ENCODE results near the gene IKZF2. TPM values are rescaled to one million over a fixed set of nuclear protein-coding genes. Genes with fewer than 3 reads are reported as not detected.

Gene IKZF2
- total RNA-seq, 1 experiment from 2014 or later, result 5.2 TPM

DNA sequence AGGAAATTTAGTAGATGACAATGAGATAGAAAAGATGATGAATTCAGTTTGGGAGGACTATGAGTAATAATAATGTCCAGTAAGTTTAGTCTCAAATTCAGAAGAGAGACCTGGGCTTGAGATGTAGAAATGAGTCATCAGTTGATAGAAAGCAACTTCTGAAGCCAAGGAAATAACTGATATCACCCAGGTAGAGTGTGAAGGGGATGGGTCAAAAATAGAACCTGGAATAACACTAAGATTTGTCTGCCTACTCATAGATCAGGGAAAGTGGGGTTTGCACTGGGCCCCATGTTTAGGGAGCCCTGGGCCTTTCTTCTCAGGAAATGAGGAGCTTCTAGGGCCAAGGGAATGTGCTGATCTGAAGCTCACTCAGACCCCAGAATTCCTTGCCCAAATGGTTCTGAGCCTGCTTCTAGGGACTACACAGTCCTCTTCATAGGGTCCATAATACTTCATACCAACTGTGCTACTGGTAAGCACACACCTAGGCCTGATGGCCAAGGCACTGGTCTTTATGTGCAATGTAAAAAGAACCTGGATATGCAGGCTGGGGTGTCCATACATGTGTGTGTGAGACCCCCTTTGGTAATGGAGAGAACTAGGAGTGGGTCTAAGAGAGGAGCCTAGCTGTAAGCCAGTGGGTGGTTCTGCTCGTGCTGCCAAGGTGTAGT is 141.2 kb downstream of the IKZF2 start:
- Histone ChIP-seq H3K9me3 (ENCODE audit: low read length) (no peaks in the 10 kb centered on the region), H3F3A (ENCODE audit: low read length, unreplicated experiment) (no peaks in the 10 kb centered on the region), H3K27ac (ENCODE audit: low read length) (no peak overlapping the region), H3K4me1 (ENCODE audit: insufficient read depth, low read length) (no peaks in the 10 kb centered on the region), H4K20me1 (ENCODE audit: low read length) (no peaks in the 10 kb centered on the region), H3K79me2 (ENCODE audit: low read length) (no peaks in the 10 kb centered on the region), H2AFZ (ENCODE audit: low read length) (no peak overlapping the region), H3K9ac (ENCODE audit: low read length) (no peak overlapping the region), H3K4me3 (ENCODE audit: low read length) (no peak overlapping the region), H3K4me2 (ENCODE audit: low read length) (no peak overlapping the region), H3K9me2 (replicated peaks; ENCODE audit: low read length) (no peaks in the 10 kb centered on the region), H3K27me3 (ENCODE audit: low read length) (no peaks in the 10 kb centered on the region), H3K36me3 (ENCODE audit: low read depth, low read length) (no peaks in the 10 kb centered on the region)
- ChIA-PET POLR2A (ENCODE audit: unreplicated experiment) (no interaction called here), CTCF (no interaction called here)
- BruUV-seq (replicated peaks), result no TSS peak
- intact Hi-C loops (cut with micrococcal nuclease), result no loop called here
- ATAC-seq (no peak), DNase-seq (no peak)
- no peak for TF ChIP-seq EZH2 (IDR thresholded peaks at IDR 0.05; ENCODE audit: low read length, unreplicated experiment)
- TF ChIP-seq, protein P1, sequence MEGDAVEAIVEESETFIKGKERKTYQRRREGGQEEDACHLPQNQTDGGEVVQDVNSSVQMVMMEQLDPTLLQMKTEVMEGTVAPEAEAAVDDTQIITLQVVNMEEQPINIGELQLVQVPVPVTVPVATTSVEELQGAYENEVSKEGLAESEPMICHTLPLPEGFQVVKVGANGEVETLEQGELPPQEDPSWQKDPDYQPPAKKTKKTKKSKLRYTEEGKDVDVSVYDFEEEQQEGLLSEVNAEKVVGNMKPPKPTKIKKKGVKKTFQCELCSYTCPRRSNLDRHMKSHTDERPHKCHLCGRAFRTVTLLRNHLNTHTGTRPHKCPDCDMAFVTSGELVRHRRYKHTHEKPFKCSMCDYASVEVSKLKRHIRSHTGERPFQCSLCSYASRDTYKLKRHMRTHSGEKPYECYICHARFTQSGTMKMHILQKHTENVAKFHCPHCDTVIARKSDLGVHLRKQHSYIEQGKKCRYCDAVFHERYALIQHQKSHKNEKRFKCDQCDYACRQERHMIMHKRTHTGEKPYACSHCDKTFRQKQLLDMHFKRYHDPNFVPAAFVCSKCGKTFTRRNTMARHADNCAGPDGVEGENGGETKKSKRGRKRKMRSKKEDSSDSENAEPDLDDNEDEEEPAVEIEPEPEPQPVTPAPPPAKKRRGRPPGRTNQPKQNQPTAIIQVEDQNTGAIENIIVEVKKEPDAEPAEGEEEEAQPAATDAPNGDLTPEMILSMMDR (conservative IDR thresholded peaks at IDR 0.05; ENCODE audit: low read depth, low read length), result no peak
- TF ChIP-seq EZH2phosphoT487 (IDR thresholded peaks at IDR 0.05; ENCODE audit: borderline replicate concordance, low read length), result no peak

DNA sequence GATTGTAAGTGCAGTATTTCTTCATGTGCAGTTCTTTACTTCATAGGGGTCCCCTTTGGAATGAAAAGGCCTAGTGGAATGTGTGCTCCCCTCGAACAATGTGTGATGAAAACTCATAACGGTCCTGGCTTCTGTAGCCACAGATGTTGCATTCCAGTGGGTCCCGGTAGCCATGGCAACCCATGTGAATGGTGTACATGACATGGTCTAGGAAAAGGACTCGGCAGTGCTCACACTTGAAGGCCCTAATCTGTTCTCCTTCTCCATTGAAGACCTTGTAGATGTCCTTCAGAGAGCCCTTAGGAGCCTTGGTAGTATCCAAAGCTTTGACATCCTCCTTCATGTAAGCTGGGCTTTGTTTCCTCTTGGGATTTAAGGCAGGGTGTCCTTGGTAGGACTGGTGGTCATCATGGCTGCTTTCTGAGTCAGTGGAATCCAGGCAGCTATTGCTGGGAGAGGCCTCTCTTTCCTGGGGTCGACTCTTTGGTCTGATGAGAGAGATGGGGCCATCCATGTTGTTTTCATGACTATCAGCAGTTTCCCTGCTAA is 144.0 kb downstream of the IKZF2 start:
- H3K27ac ChIP-seq (ENCODE audit: low read length), result no peak overlapping the region
- no peak overlapping the region for H3K4me2 ChIP-seq (ENCODE audit: low read length)
- H2AFZ ChIP-seq (ENCODE audit: low read length), result no peak overlapping the region
- intact Hi-C loops (cut with micrococcal nuclease), result no loop called here
- H3K79me2 ChIP-seq (ENCODE audit: low read length), result no peaks in the 10 kb centered on the region
- no peaks in the 10 kb centered on the region for H3F3A ChIP-seq (ENCODE audit: low read length, unreplicated experiment)
- no peaks in the 10 kb centered on the region for H3K4me1 ChIP-seq (ENCODE audit: insufficient read depth, low read length)
- ATAC-seq, result no peak
- no peaks in the 10 kb centered on the region for H3K27me3 ChIP-seq (ENCODE audit: low read length)
- BruUV-seq (replicated peaks), result no TSS peak
- CTCF ChIA-PET, result no interaction called here
- POLR2A ChIA-PET (ENCODE audit: unreplicated experiment), result no interaction called here
- H4K20me1 ChIP-seq (ENCODE audit: low read length), result no peaks in the 10 kb centered on the region
- TF ChIP-seq, protein P1 (conservative IDR thresholded peaks at IDR 0.05; ENCODE audit: low read depth, low read length), result no peak
- no peak for TF ChIP-seq EZH2phosphoT487 (IDR thresholded peaks at IDR 0.05; ENCODE audit: borderline replicate concordance, low read length)
- TF ChIP-seq EZH2 (IDR thresholded peaks at IDR 0.05; ENCODE audit: low read length, unreplicated experiment), result no peak
- H3K9me2 ChIP-seq (replicated peaks; ENCODE audit: low read length), result no peaks in the 10 kb centered on the region
- no peaks in the 10 kb centered on the region for H3K36me3 ChIP-seq (ENCODE audit: low read depth, low read length)
- no peak overlapping the region for H3K4me3 ChIP-seq (ENCODE audit: low read length)
- no peaks in the 10 kb centered on the region for H3K9me3 ChIP-seq (ENCODE audit: low read length)
- no peak overlapping the region for H3K9ac ChIP-seq (ENCODE audit: low read length)
- no peak for DNase-seq

DNA sequence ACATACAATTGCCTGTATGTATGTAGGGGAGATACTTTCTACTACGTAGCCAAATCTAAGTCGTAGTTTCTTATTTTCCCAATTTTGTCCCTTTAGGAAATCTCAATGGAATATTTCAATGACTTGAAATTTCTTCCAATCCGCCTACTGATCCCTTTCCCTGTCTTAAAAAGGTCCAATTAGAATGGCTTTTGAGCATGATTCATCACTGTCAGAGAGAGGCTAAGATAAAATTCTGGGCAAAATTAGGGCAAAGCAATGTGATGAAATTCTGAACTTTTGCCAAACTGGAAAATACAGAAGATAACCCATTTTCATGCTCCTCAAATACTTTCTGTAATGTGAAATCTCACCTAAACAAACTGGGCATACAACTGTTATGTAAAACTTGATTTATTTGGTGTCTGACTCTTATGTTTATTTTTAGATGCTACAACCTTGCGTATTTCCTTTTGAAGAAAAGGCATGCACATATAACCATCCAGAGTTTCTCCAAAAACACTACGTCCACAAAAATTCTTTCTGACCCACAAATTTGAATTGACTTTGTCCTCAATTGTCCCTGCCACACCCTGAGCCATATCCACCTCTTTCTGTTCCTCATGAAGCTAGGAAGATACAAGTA is 147.1 kb downstream of the IKZF2 start:
- BruUV-seq (replicated peaks), result no TSS peak
- Histone ChIP-seq H2AFZ (ENCODE audit: low read length) (no peak overlapping the region), H3K36me3 (ENCODE audit: low read depth, low read length) (no peaks in the 10 kb centered on the region), H3F3A (ENCODE audit: low read length, unreplicated experiment) (no peaks in the 10 kb centered on the region), H3K4me1 (ENCODE audit: insufficient read depth, low read length) (peaks cover 4% of the 10 kb centered on the region; the same call in 1 of the 2 replicates), H3K9me2 (replicated peaks; ENCODE audit: low read length) (no peaks in the 10 kb centered on the region), H3K27ac (ENCODE audit: low read length) (no peak overlapping the region), H3K27me3 (ENCODE audit: low read length) (no peaks in the 10 kb centered on the region), H4K20me1 (ENCODE audit: low read length) (no peaks in the 10 kb centered on the region), H3K4me3 (ENCODE audit: low read length) (no peak overlapping the region), H3K9ac (ENCODE audit: low read length) (no peak overlapping the region), H3K4me2 (ENCODE audit: low read length) (no peak overlapping the region), H3K9me3 (ENCODE audit: low read length) (no peaks in the 10 kb centered on the region), H3K79me2 (ENCODE audit: low read length) (no peaks in the 10 kb centered on the region)
- DNase-seq (no peak), ATAC-seq (no peak)
- TF ChIP-seq EZH2phosphoT487 (IDR thresholded peaks at IDR 0.05; ENCODE audit: borderline replicate concordance, low read length), result no peak
- TF ChIP-seq, protein P1 (conservative IDR thresholded peaks at IDR 0.05; ENCODE audit: low read depth, low read length), result no peak
- no peak for TF ChIP-seq EZH2 (IDR thresholded peaks at IDR 0.05; ENCODE audit: low read length, unreplicated experiment)
- POLR2A ChIA-PET (ENCODE audit: unreplicated experiment), result no interaction called here
- CTCF ChIA-PET, result no interaction called here
- intact Hi-C loops (cut with micrococcal nuclease), result no loop called here

Measured in PC-3 (cell line).